Neuronal stem cell (in vitro differentiated cells): ENCODE results near the gene UBR3.
"Not testable (repeated sequence)": the region's sequence is repeated elsewhere in the genome, so short reads cannot be mapped to it uniquely, and the experiment has no call there.

Source experiments
- DNase-seq: peaks from one replicate; pipeline ENCODE4 v3.0.0-alpha.2; 2013; ENCODE audit warnings: low spot score
- H2AFZ ChIP-seq: one replicate; pipeline ENCODE4 v1.6.1; 2013; ENCODE audit warnings: mild to moderate bottlenecking, low read length, inconsistent platforms
- H2AK5ac ChIP-seq: 2 replicates; pipeline ENCODE4 v1.6.1; 2013; ENCODE audit warnings: low read depth, mild to moderate bottlenecking, inconsistent platforms, low read length, moderate library complexity, mixed read lengths
- H2BK120ac ChIP-seq: 2 replicates; pipeline ENCODE4 v1.6.1; 2013; ENCODE audit warnings: low read depth, mild to moderate bottlenecking, inconsistent platforms, low read length, moderate library complexity, mixed read lengths
- H2BK12ac ChIP-seq: one replicate; pipeline ENCODE4 v1.6.1; 2013; ENCODE audit warnings: low read length, inconsistent platforms
- H2BK15ac ChIP-seq: 2 replicates; pipeline ENCODE4 v1.6.1; 2013; ENCODE audit warnings: mild to moderate bottlenecking, low read length, inconsistent platforms, mixed read lengths
- H2BK5ac ChIP-seq: one replicate; pipeline ENCODE4 v1.6.1; 2013; ENCODE audit warnings: inconsistent platforms, mild to moderate bottlenecking, low read length, moderate library complexity
- H3K14ac ChIP-seq: one replicate; pipeline ENCODE4 v1.6.1; 2013; ENCODE audit warnings: low read length, inconsistent platforms
- H3K18ac ChIP-seq: 2 replicates; pipeline ENCODE4 v1.6.1; 2013; ENCODE audit warnings: low read length, inconsistent platforms
- H3K23ac ChIP-seq: 2 replicates; pipeline ENCODE4 v1.6.1; 2013; ENCODE audit warnings: low read depth, mild to moderate bottlenecking, mixed read lengths, low read length, inconsistent platforms; ENCODE audit not compliant: poor library complexity
- H3K27ac ChIP-seq: replicated peaks from 3 replicates; pipeline ENCODE4 v1.5.1; 2013; ENCODE audit warnings: low read length, inconsistent platforms
- H3K27me3 ChIP-seq, 3 experiments: 2 replicates each; pipeline ENCODE4 v1.6.1; 2013; ENCODE audit warnings: low read length in 3 of 3, mild to moderate bottlenecking in 2 of 3, inconsistent platforms in 1 of 3, low read depth in 1 of 3, mixed read lengths in 1 of 3, moderate library complexity in 1 of 3; ENCODE audit not compliant: control insufficient read depth in 3 of 3, insufficient read depth in 3 of 3
- H3K36me3 ChIP-seq, 2 donors: replicated peaks in 1 of 2; 2 replicates each; pipeline ENCODE4 v1.6.1; 2013; ENCODE audit warnings: low read length in 2 of 2; ENCODE audit not compliant: control insufficient read depth in 2 of 2, insufficient read depth in 2 of 2
- H3K4ac ChIP-seq: 2 replicates; pipeline ENCODE4 v1.6.1; 2013; ENCODE audit warnings: inconsistent platforms, mild to moderate bottlenecking, low read length, moderate library complexity
- H3K4me1 ChIP-seq, 2 donors: 1 replicate in 1 of 2; 2 replicates in 1 of 2; pipeline ENCODE4 v1.6.1; 2013; ENCODE audit warnings: low read length in 2 of 2, low read depth in 1 of 2; ENCODE audit not compliant: control insufficient read depth in 2 of 2, insufficient read depth in 1 of 2
- H3K4me2 ChIP-seq: one replicate; pipeline ENCODE4 v1.6.1; 2013; ENCODE audit warnings: mild to moderate bottlenecking, low read length, inconsistent platforms; ENCODE audit not compliant: insufficient read depth, poor library complexity, severe bottlenecking
- H3K4me3 ChIP-seq, 2 donors: 2 replicates each; pipeline ENCODE4 v1.5.1; 2013; ENCODE audit warnings: low read length in 2 of 2, mild to moderate bottlenecking in 2 of 2, inconsistent platforms in 1 of 2, moderate library complexity in 1 of 2
- H3K79me1 ChIP-seq: one replicate; pipeline ENCODE4 v1.6.1; 2013; ENCODE audit warnings: low read depth, mild to moderate bottlenecking, inconsistent platforms, low read length, moderate library complexity
- H3K9ac ChIP-seq: one replicate; pipeline ENCODE4 v1.6.1; 2013; ENCODE audit warnings: mild to moderate bottlenecking, low read depth, low read length, inconsistent platforms; ENCODE audit not compliant: poor library complexity
- H3K9me3 ChIP-seq, 2 donors: replicated peaks in 1 of 2; 2 replicates each; pipeline versions ENCODE3 to v1.6.1; 2013; ENCODE audit warnings: low read length in 2 of 2, mild to moderate bottlenecking in 2 of 2, inconsistent platforms in 1 of 2, low read depth in 1 of 2, mixed read lengths in 1 of 2, moderate library complexity in 1 of 2; ENCODE audit not compliant: control insufficient read depth in 2 of 2, insufficient read depth in 1 of 2
- H4K8ac ChIP-seq: one replicate; pipeline ENCODE4 v1.6.1; 2013; ENCODE audit warnings: low read depth, mild to moderate bottlenecking, inconsistent platforms, low read length, moderate library complexity
- H4K91ac ChIP-seq: one replicate; pipeline ENCODE4 v1.6.1; 2013; ENCODE audit warnings: low read length, low read depth, mild to moderate bottlenecking, inconsistent platforms; ENCODE audit not compliant: poor library complexity
- WGBS, 2 donors: extraction: QIAGEN DNeasy Blood & Tissue Kit; methylation state at CpG; one replicate each; pipeline ENCODE4 v1.1.7; 2013; ENCODE audit warnings: missing lambda C conversion rate in 2 of 2, mixed read lengths in 1 of 2; ENCODE audit not compliant: insufficient read length in 2 of 2, insufficient replicate concordance in 1 of 2; ENCODE audit errors: extremely low coverage in 2 of 2; 5-methylcytosine and 5-hydroxymethylcytosine counted together

UBR3 gene

GRCh38 chr2:169840747-169841142, 13.5 kb downstream of the UBR3 start:
- no peak overlapping the region for H2AFZ ChIP-seq
- no peaks in the 10 kb centered on the region for H3K4me1 ChIP-seq
- H3K27ac ChIP-seq: no peak overlapping the region

GRCh38 chr2:169841625-169842024, 14.4 kb downstream of the UBR3 start:
- H2AK5ac ChIP-seq, H3K4me2 ChIP-seq, H3K23ac ChIP-seq, DNase-seq, H3K4me3 ChIP-seq, H3K18ac ChIP-seq, H2BK12ac ChIP-seq, H3K27me3 ChIP-seq, H2AFZ ChIP-seq, H2BK5ac ChIP-seq, H3K14ac ChIP-seq, H2BK120ac ChIP-seq, H3K9ac ChIP-seq, H3K4me1 ChIP-seq, H3K9me3 ChIP-seq, H3K36me3 ChIP-seq, H3K27ac ChIP-seq, H4K8ac ChIP-seq, H3K4ac ChIP-seq, H3K79me1 ChIP-seq, H2BK15ac ChIP-seq, H4K91ac ChIP-seq: not testable (repeated sequence)
- WGBS, 2 donors: no CpG with 5 or more reads among the region's 24 CpGs

More at GRCh38 chr2:169840747-169841142, 13.5 kb downstream of the UBR3 start:
- Histone ChIP-seq H2BK120ac (no peak overlapping the region), H3K4ac (no peak overlapping the region), H3K14ac (no peak overlapping the region), H3K79me1 (peaks cover 2% of the 10 kb centered on the region), H3K9me3 (peaks cover 0 to 4% of the 10 kb centered on the region in 2 donors), H4K91ac (no peak overlapping the region), H3K27me3 (no peaks in the 10 kb centered on the region), H2BK12ac (no peak overlapping the region), H3K4me2 (no peak overlapping the region), H4K8ac (no peak overlapping the region), H3K36me3 (peaks cover 0 to 8% of the 10 kb centered on the region in 2 donors), H3K9ac (no peak overlapping the region), H3K4me3 (peak overlapping the region in 1 of 2 donors; percentile 16), H2AK5ac (no peak overlapping the region), H2BK5ac (no peak overlapping the region), H2BK15ac (no peak overlapping the region), H3K18ac (no peak overlapping the region), H3K23ac (peak overlapping the region; percentile 86)
- DNase-seq: no peak
- WGBS, 2 donors: no CpG with 5 or more reads among the region's 2 CpGs

GRCh38 chr2:169845016-169845415, 17.8 kb downstream of the UBR3 start:
- no peak overlapping the region for H3K4ac ChIP-seq
- H4K91ac ChIP-seq: no peak overlapping the region
- H3K18ac ChIP-seq: no peak overlapping the region
- no peak overlapping the region for H2BK5ac ChIP-seq
- H3K79me1 ChIP-seq: peaks cover 2% of the 10 kb centered on the region
- H2BK15ac ChIP-seq: no peak overlapping the region
- no peak overlapping the region for H2AFZ ChIP-seq
- no CpG with 5 or more reads among the region's 2 CpGs for WGBS, 2 donors
- H3K9me3 ChIP-seq: peaks cover 4 to 6% of the 10 kb centered on the region in 2 donors
- no peak overlapping the region for H2AK5ac ChIP-seq
- no peak overlapping the region for H3K4me2 ChIP-seq
- H3K4me1 ChIP-seq: no peaks in the 10 kb centered on the region
- no peak overlapping the region for H3K27ac ChIP-seq
- H3K4me3 ChIP-seq: no peak overlapping the region
- no peak overlapping the region for H3K14ac ChIP-seq
- H3K36me3 ChIP-seq: peaks cover 0 to 11% of the 10 kb centered on the region in 2 donors
- H2BK120ac ChIP-seq: no peak overlapping the region
- no peak for DNase-seq
- no peak overlapping the region for H2BK12ac ChIP-seq
- no peak overlapping the region for H3K9ac ChIP-seq
- no peaks in the 10 kb centered on the region for H3K27me3 ChIP-seq
- H3K23ac ChIP-seq: no peak overlapping the region
- H4K8ac ChIP-seq: no peak overlapping the region

GRCh38 chr2:169848959-169849693, 21.9 kb downstream of the UBR3 start:
- not testable (repeated sequence) for H3K27ac ChIP-seq, H3K27me3 ChIP-seq, H3K14ac ChIP-seq, H2BK120ac ChIP-seq, H3K4ac ChIP-seq, DNase-seq, H3K9me3 ChIP-seq, H3K23ac ChIP-seq, H2BK12ac ChIP-seq, H2BK5ac ChIP-seq, H2AK5ac ChIP-seq, H3K36me3 ChIP-seq, H3K4me1 ChIP-seq, H3K9ac ChIP-seq, H2AFZ ChIP-seq, H3K79me1 ChIP-seq, H4K8ac ChIP-seq, H3K4me2 ChIP-seq, H4K91ac ChIP-seq, H2BK15ac ChIP-seq, H3K18ac ChIP-seq, H3K4me3 ChIP-seq
- WGBS, 2 donors: no CpG with 5 or more reads among the region's 8 CpGs
